Gastroesophageal sphincter (tissue), 4 donors: ENCODE data around the gene FBXO48. TPM values are rescaled to one million over a fixed set of nuclear protein-coding genes. Genes with fewer than 3 reads are reported as not detected.
"Not testable (repeated sequence)": the region's sequence is repeated elsewhere in the genome, so short reads cannot be mapped to it uniquely, and the experiment has no call there.

Source experiments
- ATAC-seq: fragments of 150-250 bp; one replicate; pipeline ENCODE4 v1.9.1; 2016; ENCODE audit warnings: mild to moderate bottlenecking, moderate library complexity
- H3K27ac ChIP-seq, 4 donors: fragments of 200-600 bp; sonication (generic) in 3 of 4; 1 replicate in 3 of 4; 2 replicates in 1 of 4; pipeline ENCODE4 v1.5.1; 2016 to 2019
- H3K27me3 ChIP-seq: fragments of 200-600 bp; sonication (generic); one replicate; pipeline ENCODE4 v1.5.1; 2019
- H3K36me3 ChIP-seq, 2 donors: fragments of 200-600 bp; sonication (generic); one replicate each; pipeline ENCODE4 v1.5.1; 2019; ENCODE audit warnings: control low read depth in 1 of 2
- H3K4me1 ChIP-seq, 3 donors: fragments of 200-600 bp; sonication (generic); 1 replicate in 2 of 3; 2 replicates in 1 of 3; pipeline ENCODE4 v1.5.1; 2016 to 2019; ENCODE audit warnings: control low read depth in 2 of 3
- H3K4me3 ChIP-seq, 2 donors: fragments of 200-600 bp; sonication (generic); one replicate each; pipeline ENCODE4 v1.5.1; 2019; ENCODE audit warnings: mild to moderate bottlenecking in 1 of 2, moderate library complexity in 1 of 2
- H3K9me3 ChIP-seq, 3 donors: fragments of 200-600 bp; sonication (generic); one replicate each; pipeline ENCODE4 v1.5.1; 2017 to 2019; ENCODE audit warnings: control low read depth in 2 of 3
- CTCF ChIP-seq, 4 experiments: fragments of 200-600 bp in 2 of 4; fragments of 450-650 bp in 2 of 4; sonication (generic) in 1 of 4; IDR thresholded peaks; one replicate each; pipeline ENCODE4 v1.5.1; 2017 to 2019; ENCODE audit warnings: antibody characterized with exemption in 4 of 4, mild to moderate bottlenecking in 2 of 4, moderate library complexity in 2 of 4
- EP300 ChIP-seq: sonication (generic); formaldehyde crosslinking; IDR thresholded peaks from one replicate; pipeline ENCODE4 v1.6.1; 2017; ENCODE audit warnings: antibody characterized with exemption, mild to moderate bottlenecking
- POLR2A ChIP-seq, 2 donors: fragments of 450-650 bp; IDR thresholded peaks; one replicate each; pipeline ENCODE4 v1.6.1; 2017; ENCODE audit warnings: antibody characterized with exemption in 2 of 2, mild to moderate bottlenecking in 2 of 2, moderate library complexity in 1 of 2
- POLR2AphosphoS5 ChIP-seq: sonication (generic); formaldehyde crosslinking; IDR thresholded peaks from one replicate; pipeline ENCODE4 v1.6.1; 2017; ENCODE audit warnings: antibody characterized with exemption
- WGBS, 2 donors: methylation state at CpG; one replicate each; pipeline ENCODE4 v1.1.5; 2018; ENCODE audit warnings: low coverage in 1 of 2; 5-methylcytosine and 5-hydroxymethylcytosine counted together
- total RNA-seq, 4 donors: library from RNA; depleted of rRNA; stranded (reverse); fragments of >200 nt; gene quantifications; one replicate each; pipeline ENCODE4 v1.1.0, GENCODE V29; 2016

Gene FBXO48
- total RNA-seq, 4 donors from 2014 or later: 0.35 to 1.2 (median 0.62) TPM

GRCh38 chr2:68491582-68491981 is 24.5 kb upstream of the FBXO48 start:
- Histone ChIP-seq H3K27me3 (no peaks in the 10 kb centered on the region), H3K36me3 (no peaks in the 10 kb centered on the region), H3K27ac (no peak overlapping the region), H3K4me1 (peaks cover 0 to 4% (median 0%) of the 10 kb centered on the region in 3 donors), H3K9me3 (peaks cover 0 to 7% (median 0%) of the 10 kb centered on the region in 3 donors), H3K4me3 (no peak overlapping the region)
- TF ChIP-seq EP300: no peak
- TF ChIP-seq POLR2A (IDR thresholded peaks at IDR 0.05): no peak
- TF ChIP-seq POLR2AphosphoS5: no peak
- TF ChIP-seq CTCF (IDR thresholded peaks at IDR 0.05): no peak
- WGBS, 2 donors: 100% methylated on average over 1 of the region's 1 CpG
- ATAC-seq: no peak

DNA sequence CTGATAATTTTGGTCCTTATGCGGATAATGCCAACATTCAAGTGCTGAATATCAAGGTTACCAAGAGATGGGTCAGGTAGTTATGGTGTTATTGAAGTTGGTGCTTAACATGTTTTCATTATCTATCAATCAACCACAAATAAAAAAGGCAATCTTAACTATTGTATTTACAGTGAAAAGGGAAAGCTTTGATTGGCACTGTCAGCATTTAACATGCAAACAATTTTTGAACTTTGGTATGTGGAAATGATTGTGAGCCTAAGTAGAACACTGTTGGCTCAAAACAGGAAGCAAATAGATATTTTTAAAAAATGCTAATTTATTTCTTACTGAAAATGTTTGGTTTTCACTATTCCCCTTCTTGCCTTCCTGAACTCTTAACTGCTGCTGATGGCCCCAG is 22.2 kb upstream of the FBXO48 start:
- Histone ChIP-seq H3K9me3 (no peaks in the 10 kb centered on the region), H3K4me3 (no peak overlapping the region), H3K36me3 (no peaks in the 10 kb centered on the region), H3K4me1 (peaks cover 0 to 4% (median 0%) of the 10 kb centered on the region in 3 donors), H3K27ac (no peak overlapping the region), H3K27me3 (no peaks in the 10 kb centered on the region)
- no peak for ATAC-seq
- TF ChIP-seq POLR2A (IDR thresholded peaks at IDR 0.05): no peak
- no peak for TF ChIP-seq POLR2AphosphoS5
- TF ChIP-seq EP300: no peak
- no peak for TF ChIP-seq CTCF (IDR thresholded peaks at IDR 0.05)
- WGBS, 2 donors: 100% methylated on average over 1 of the region's 1 CpG; no CpG with 5 or more reads in 1 of the 2 donors

DNA sequence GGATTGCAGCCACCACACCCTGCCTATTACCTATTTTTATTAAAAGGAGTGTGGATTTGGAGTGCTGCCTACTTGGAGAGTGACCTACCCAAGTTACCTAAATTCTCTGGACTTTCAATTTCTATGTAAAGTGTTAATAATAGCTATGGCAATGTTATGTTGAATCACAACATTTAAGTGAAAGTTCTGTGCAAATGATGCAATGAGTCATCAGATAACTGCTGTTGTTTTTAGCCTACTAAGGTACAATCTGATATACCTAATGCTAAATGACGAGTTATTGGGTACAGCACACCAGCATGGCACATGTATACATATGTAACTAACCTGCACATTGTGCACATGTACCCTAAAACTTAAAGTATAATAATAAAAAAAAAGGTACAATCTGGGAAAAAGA is 21.5 kb upstream of the FBXO48 start:
- not testable (repeated sequence) for H3K27ac ChIP-seq, H3K4me3 ChIP-seq, ATAC-seq, H3K4me1 ChIP-seq, H3K36me3 ChIP-seq, H3K9me3 ChIP-seq, H3K27me3 ChIP-seq
- 83 to 100% methylated on average over 1 of the region's 1 CpG for WGBS, 2 donors

DNA sequence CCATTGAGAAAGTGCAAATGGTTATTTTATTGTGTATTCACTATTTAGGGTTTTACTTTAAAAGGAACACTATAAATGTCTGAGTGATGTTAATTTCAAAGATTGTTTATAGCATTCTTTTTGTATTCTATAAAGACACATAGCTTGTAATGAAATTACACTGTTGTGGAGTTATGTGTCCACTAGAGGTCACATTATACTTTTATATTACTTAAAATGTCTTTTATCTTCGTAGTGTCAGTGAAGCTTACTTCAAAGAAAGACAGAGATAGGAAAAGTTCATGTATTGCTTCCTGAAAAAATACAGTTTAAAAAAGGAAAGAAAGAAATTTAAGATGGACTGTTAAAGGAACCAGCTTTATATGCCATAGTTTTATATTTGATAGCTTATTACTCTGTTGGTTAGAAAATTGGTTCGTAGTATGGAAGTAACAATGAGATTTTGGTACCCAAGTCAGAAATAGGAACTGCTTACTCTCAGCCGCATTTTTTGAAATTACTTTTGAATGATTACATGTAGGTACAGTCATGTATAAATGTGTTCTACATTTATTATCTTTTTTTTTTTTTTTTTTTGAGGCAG is 20.8 kb upstream of the FBXO48 start:
- Histone ChIP-seq H3K27me3 (no peaks in the 10 kb centered on the region), H3K4me1 (peaks cover 0 to 4% (median 0%) of the 10 kb centered on the region in 3 donors), H3K27ac (no peak overlapping the region), H3K36me3 (no peaks in the 10 kb centered on the region), H3K9me3 (no peaks in the 10 kb centered on the region), H3K4me3 (no peak overlapping the region)
- TF ChIP-seq CTCF (IDR thresholded peaks at IDR 0.05) (peak; percentile 18 to 47 (median 37)), POLR2A (IDR thresholded peaks at IDR 0.05) (no peak), POLR2AphosphoS5 (no peak)
- ATAC-seq: no peak
- 49 to 61% methylated on average over 3 of the region's 3 CpGs for WGBS, 2 donors

GRCh38 chr2:68483011-68483410 is 15.9 kb upstream of the FBXO48 start:
- ATAC-seq: no peak
- Histone ChIP-seq H3K36me3 (no peaks in the 10 kb centered on the region), H3K4me3 (no peak overlapping the region), H3K4me1 (peaks cover 0 to 4% (median 0%) of the 10 kb centered on the region in 3 donors), H3K9me3 (no peaks in the 10 kb centered on the region), H3K27me3 (no peaks in the 10 kb centered on the region), H3K27ac (no peak overlapping the region)
- TF ChIP-seq EP300 (no peak), POLR2A (IDR thresholded peaks at IDR 0.05) (no peak), CTCF (IDR thresholded peaks at IDR 0.05) (no peak), POLR2AphosphoS5 (no peak)
- WGBS, 2 donors: 82 to 100% methylated on average over 2 to 3 of the region's 3 CpGs
